ENCODE results near the gene SREK1IP1.
A peak's percentile ranks its signal among the peaks of the same experiment; 100 is the strongest.

SREK1IP1 gene

DNA sequence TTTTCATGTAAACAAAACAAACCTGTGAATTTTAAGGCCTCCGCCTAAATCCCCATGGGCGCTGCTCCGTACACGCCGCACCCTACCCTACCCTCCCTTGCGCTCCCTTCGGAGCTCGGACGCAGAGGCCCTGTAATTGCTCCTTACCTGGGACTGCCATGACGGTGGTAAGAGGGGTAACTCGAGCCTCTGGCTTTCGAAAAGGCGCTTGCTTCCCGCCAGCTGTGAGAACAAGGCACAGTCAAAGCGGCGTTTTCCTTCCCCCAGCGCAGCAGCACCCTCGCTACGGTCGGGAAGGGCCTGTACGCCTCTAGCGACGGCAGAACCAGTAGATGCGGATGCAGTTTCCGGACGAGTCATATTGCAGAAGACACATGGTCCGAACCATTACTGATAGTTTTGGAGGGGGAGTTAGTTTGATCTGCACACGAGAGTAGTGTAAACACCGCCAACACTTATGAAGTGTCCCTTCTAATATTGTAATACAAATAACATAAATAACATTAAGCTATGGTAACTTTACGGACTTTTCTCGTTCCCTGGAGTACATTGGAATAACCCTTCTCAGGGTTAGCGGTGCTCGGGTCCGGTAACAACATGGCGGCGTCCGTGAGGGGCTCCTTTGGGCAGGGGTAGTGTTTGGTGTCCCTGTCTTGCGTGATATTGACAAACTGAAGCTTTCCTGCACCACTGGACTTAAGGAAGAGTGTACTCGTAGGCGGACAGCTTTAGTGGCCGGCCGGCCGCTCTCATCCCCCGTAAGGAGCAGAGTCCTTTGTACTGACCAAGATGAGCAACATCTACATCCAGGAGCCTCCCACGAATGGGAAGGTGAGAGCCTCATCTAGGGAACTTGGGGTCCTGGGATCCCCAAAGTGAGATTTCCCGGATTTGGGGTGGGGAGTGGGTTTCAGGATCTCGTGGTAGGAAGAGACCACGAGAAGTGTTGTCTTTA lies at the start of gene SREK1IP1, which contains the start of gene CWC27:
TSS of gene SREK1IP1 (minus strand) at position 334 of the 955 bp plus-strand sequence. CDS start at position 160, 174 bp downstream.
TSS of gene CWC27 (plus strand) at position 573 of the 955 bp plus-strand sequence. CDS start at position 790, 217 bp downstream.
- H3K4me3 ChIP-seq (ENCODE audit: low read depth, low read length), result peak within 1 kb of the TSS; percentile 96
- H3K27me3 ChIP-seq (ENCODE audit: control insufficient read depth, insufficient read depth, low read length), result no peaks in the 10 kb centered on the region
- no peaks in the 10 kb centered on the region for H3K4me1 ChIP-seq (ENCODE audit: control insufficient read depth, insufficient read depth, low read length)
- peak within 1 kb of the TSS; percentile 98 for H3K9ac ChIP-seq (ENCODE audit: low read depth, low read length)
- no peaks in the 10 kb centered on the region for H3K36me3 ChIP-seq (ENCODE audit: control insufficient read depth, insufficient read depth, low read length)
- no peaks in the 10 kb centered on the region for H3K9me3 ChIP-seq (ENCODE audit: control insufficient read depth, insufficient read depth, low read length)

DNA sequence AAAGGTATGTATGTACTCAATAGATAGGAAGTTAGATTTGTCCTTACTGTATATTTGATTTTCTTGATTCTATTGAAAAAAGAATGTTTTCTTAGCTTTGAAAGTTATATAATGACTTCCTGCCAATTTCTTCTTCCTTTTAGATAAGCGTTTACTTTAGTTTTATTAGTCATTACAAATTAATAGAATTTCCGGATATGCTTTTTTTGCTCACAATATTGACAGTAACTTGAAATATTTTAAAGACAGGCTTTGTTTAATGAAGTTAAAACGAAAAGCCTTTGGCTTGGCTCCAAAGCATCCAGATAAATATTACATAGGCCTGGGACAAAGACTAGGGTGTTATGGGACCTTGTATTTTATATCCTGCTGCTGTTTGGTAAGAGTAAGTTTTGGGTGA lies 49.8 kb upstream of the SREK1IP1 start:
- Histone ChIP-seq H3K4me1 (ENCODE audit: control insufficient read depth, insufficient read depth, low read length) (no peaks in the 10 kb centered on the region), H3K27me3 (ENCODE audit: control insufficient read depth, insufficient read depth, low read length) (no peaks in the 10 kb centered on the region), H3K9me3 (ENCODE audit: control insufficient read depth, insufficient read depth, low read length) (no peaks in the 10 kb centered on the region), H3K36me3 (ENCODE audit: control insufficient read depth, insufficient read depth, low read length) (no peaks in the 10 kb centered on the region), H3K4me3 (ENCODE audit: low read depth, low read length) (no peak overlapping the region), H3K9ac (ENCODE audit: low read depth, low read length) (no peak overlapping the region)

DNA sequence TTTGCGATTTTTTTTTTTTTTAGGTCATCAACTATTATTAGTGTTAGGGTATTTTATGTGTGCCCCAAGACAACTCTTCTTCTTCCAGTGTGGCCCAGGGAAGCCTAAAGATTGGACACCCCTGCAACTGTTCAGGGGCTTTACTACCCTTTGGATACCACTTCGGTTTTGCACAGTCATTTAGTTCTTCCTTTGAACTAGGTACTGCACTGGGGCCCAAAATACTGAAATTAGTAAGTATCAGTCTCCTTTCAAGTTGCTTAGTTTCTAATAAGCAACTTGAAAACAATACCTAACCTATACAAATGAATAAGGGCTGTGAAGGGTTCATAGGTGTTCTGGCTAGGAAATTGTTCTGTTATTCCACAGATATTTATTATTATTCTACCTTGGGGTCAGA lies 45.6 kb upstream of the SREK1IP1 start:
- H3K9me3 ChIP-seq (ENCODE audit: control insufficient read depth, insufficient read depth, low read length), result no peaks in the 10 kb centered on the region
- H3K36me3 ChIP-seq (ENCODE audit: control insufficient read depth, insufficient read depth, low read length), result no peaks in the 10 kb centered on the region
- H3K27me3 ChIP-seq (ENCODE audit: control insufficient read depth, insufficient read depth, low read length), result no peaks in the 10 kb centered on the region

DNA sequence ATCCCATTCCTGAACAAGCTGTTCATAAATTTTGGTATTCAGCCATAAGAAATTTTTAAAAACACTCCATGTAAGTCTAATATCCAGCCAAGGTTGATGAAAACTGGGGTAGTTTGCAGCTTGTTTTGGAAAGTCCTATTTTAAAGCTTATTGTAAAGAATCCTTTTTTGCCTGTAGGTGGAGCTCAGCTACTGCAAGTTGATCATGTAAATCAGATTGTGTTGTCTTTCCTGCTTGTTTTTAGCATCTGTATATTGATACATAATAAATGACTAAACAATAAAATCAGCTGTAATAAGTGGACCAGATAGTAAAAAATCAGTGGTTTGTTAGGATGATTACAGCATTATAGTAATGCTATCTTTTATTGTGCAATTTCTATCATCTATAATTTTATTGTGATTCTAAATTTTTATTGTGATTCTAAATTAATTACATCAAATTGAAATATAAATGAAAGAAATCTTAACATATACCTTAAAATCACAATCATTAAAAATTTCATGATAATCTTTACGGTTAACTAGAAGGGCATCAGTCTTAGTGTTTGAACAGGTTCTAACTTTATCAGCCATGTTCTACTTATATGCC lies 42.7 kb upstream of the SREK1IP1 start:
- Histone ChIP-seq H3K9ac (ENCODE audit: low read depth, low read length) (no peak overlapping the region), H3K36me3 (ENCODE audit: control insufficient read depth, insufficient read depth, low read length) (no peaks in the 10 kb centered on the region), H3K4me1 (ENCODE audit: control insufficient read depth, insufficient read depth, low read length) (no peaks in the 10 kb centered on the region), H3K4me3 (ENCODE audit: low read depth, low read length) (no peak overlapping the region), H3K27me3 (ENCODE audit: control insufficient read depth, insufficient read depth, low read length) (no peaks in the 10 kb centered on the region), H3K9me3 (ENCODE audit: control insufficient read depth, insufficient read depth, low read length) (no peaks in the 10 kb centered on the region)

More for the DNA sequence above, 45.6 kb upstream of the SREK1IP1 start:
- H3K9ac ChIP-seq (ENCODE audit: low read depth, low read length), result no peak overlapping the region
- H3K4me1 ChIP-seq (ENCODE audit: control insufficient read depth, insufficient read depth, low read length), result no peaks in the 10 kb centered on the region
- H3K4me3 ChIP-seq (ENCODE audit: low read depth, low read length), result no peak overlapping the region

DNA sequence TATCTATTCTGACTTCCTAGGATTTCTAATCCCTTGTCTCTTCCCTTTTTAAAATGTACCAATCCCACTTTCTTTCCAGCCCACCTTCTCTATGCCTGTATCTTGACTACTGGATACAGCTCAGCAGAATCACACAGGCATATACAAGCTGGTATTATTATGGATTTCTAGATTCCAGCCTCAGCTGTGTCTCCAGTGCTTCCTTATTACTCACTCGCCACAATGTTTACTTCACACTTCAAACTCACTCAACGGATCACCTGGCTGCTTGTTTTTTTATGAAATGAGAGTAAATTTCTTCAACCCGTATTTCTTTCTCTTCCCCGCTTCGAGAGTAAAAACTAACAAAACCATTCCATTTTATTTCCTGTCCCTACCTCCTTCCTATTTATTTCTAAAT lies 39.0 kb upstream of the SREK1IP1 start:
- Histone ChIP-seq H3K27me3 (ENCODE audit: control insufficient read depth, insufficient read depth, low read length) (no peaks in the 10 kb centered on the region), H3K9ac (ENCODE audit: low read depth, low read length) (no peak overlapping the region), H3K4me3 (ENCODE audit: low read depth, low read length) (no peak overlapping the region), H3K9me3 (ENCODE audit: control insufficient read depth, insufficient read depth, low read length) (no peaks in the 10 kb centered on the region), H3K36me3 (ENCODE audit: control insufficient read depth, insufficient read depth, low read length) (no peaks in the 10 kb centered on the region), H3K4me1 (ENCODE audit: control insufficient read depth, insufficient read depth, low read length) (no peaks in the 10 kb centered on the region)

DNA sequence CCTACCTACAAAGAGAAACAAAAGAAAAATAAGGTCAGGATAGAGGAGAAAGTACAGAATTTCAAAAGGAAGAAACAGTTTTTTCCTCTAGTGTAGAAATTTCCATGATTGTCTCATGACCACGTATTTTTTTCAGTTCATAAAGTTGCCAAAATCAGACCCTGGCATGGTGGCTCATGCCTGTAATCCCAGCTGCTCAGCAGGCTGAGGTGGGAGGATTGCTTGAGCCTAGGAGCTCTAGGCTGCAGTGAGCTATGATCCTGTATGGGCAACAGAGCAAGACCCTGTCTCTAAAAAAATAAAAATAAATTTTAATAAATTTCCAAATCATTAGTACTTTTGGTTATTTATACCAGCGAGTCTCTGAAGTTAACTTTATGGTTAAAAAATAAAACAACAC lies 38.0 kb upstream of the SREK1IP1 start:
- Histone ChIP-seq H3K4me1 (ENCODE audit: control insufficient read depth, insufficient read depth, low read length) (no peaks in the 10 kb centered on the region), H3K9ac (ENCODE audit: low read depth, low read length) (no peak overlapping the region), H3K27me3 (ENCODE audit: control insufficient read depth, insufficient read depth, low read length) (no peaks in the 10 kb centered on the region), H3K9me3 (ENCODE audit: control insufficient read depth, insufficient read depth, low read length) (no peaks in the 10 kb centered on the region), H3K4me3 (ENCODE audit: low read depth, low read length) (no peak overlapping the region), H3K36me3 (ENCODE audit: control insufficient read depth, insufficient read depth, low read length) (no peaks in the 10 kb centered on the region)

DNA sequence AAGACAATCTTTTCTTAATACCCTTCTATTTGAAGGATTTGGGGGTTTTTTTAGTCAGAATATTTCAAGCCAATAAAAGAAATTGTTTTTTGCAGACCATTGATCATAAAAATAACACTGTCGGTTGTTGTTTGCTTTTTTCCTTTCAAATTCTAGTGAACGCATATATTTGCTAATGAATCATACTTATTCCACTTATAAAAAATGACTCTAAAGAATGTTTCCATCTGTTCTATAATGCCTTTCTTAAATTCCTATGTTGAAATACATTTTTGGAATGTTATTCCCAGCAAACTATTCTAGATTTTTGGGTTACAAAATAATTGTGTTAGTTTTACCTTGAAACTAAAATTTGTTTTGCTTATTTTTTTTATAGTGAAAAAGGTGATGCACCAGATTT lies 32.4 kb upstream of the SREK1IP1 start:
- no peak overlapping the region for H3K4me3 ChIP-seq (ENCODE audit: low read depth, low read length)
- H3K9me3 ChIP-seq (ENCODE audit: control insufficient read depth, insufficient read depth, low read length), result no peaks in the 10 kb centered on the region
- H3K27me3 ChIP-seq (ENCODE audit: control insufficient read depth, insufficient read depth, low read length), result no peaks in the 10 kb centered on the region
- no peaks in the 10 kb centered on the region for H3K4me1 ChIP-seq (ENCODE audit: control insufficient read depth, insufficient read depth, low read length)
- H3K9ac ChIP-seq (ENCODE audit: low read depth, low read length), result no peak overlapping the region
- no peaks in the 10 kb centered on the region for H3K36me3 ChIP-seq (ENCODE audit: control insufficient read depth, insufficient read depth, low read length)

DNA sequence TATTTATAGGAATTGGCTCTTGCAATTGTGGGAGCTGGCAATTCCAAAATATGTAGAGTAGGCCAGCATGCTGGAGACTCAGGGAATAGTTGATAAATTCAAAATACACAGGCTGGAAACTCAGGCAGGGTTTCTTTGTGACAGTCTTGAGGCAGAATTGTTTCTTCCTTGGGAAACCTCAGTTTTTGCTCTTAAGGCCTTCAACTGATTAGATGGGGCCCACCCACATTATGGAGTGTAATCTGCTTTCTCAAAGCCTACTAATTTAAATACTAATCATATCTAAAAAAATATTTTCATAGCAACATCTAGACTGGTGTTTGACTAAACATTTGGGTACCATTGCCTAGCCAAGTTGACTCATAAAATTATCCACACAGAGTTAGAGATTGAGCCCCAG lies 27.8 kb upstream of the SREK1IP1 start:
- Histone ChIP-seq H3K4me1 (ENCODE audit: control insufficient read depth, insufficient read depth, low read length) (no peaks in the 10 kb centered on the region), H3K36me3 (ENCODE audit: control insufficient read depth, insufficient read depth, low read length) (no peaks in the 10 kb centered on the region), H3K9ac (ENCODE audit: low read depth, low read length) (no peak overlapping the region), H3K27me3 (ENCODE audit: control insufficient read depth, insufficient read depth, low read length) (no peaks in the 10 kb centered on the region), H3K4me3 (ENCODE audit: low read depth, low read length) (no peak overlapping the region), H3K9me3 (ENCODE audit: control insufficient read depth, insufficient read depth, low read length) (no peaks in the 10 kb centered on the region)

DNA sequence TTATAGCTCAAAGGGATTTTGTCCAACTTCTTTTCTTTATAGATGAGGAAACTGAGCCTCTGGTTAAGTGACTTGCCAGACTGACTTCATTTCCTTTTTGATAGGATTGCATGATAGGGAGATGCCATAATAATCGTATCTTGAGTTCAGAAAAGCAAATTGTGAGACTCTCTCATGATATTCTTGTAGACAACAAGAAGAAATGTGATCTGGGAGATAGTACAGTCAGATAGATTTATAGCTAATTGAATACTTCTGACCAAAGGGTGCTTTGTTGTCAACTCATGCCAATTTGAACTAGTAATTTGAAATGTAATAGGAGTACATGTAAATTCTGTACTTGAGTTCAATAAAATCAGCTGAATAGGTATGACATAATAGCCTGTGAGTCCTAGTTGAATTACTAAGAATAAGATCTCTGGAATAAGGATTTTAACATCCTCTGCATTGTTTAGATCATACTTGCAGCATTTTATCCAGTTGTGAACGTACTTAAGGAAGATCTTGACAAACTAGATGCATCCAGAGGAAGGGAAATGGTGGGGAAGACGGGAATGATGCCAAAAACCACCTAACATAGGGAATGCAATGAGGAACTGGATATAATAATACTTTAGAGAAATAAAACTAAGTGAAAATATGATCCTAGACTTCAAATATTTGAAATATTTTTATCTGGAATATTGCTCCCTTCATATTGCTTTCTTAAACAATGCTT lies 25.7 kb upstream of the SREK1IP1 start:
- H3K4me3 ChIP-seq (ENCODE audit: low read depth, low read length), result no peak overlapping the region
- no peaks in the 10 kb centered on the region for H3K36me3 ChIP-seq (ENCODE audit: control insufficient read depth, insufficient read depth, low read length)
- no peaks in the 10 kb centered on the region for H3K4me1 ChIP-seq (ENCODE audit: control insufficient read depth, insufficient read depth, low read length)
- H3K9ac ChIP-seq (ENCODE audit: low read depth, low read length), result no peak overlapping the region
- no peaks in the 10 kb centered on the region for H3K9me3 ChIP-seq (ENCODE audit: control insufficient read depth, insufficient read depth, low read length)
- H3K27me3 ChIP-seq (ENCODE audit: control insufficient read depth, insufficient read depth, low read length), result no peaks in the 10 kb centered on the region

DNA sequence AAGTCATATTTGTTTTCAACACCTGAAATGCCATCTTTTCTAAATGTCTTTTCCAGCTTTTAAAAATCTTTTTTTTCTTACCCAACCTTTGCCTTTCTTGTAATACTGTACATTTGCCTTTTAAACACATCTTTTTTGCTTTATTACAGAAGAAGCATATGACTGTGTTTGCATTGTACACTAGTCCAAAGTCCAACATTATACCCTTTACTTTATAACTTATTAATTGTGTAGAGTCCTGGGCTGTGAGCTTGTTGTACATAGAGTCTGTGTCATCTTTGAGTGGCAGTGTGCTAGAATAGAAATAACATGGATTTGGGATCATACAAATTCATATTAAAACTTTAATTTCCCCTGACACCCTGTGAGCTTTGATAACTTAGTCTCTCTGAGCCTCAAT lies 24.0 kb upstream of the SREK1IP1 start:
- no peaks in the 10 kb centered on the region for H3K9me3 ChIP-seq (ENCODE audit: control insufficient read depth, insufficient read depth, low read length)
- H3K4me1 ChIP-seq (ENCODE audit: control insufficient read depth, insufficient read depth, low read length), result no peaks in the 10 kb centered on the region
- H3K9ac ChIP-seq (ENCODE audit: low read depth, low read length), result no peak overlapping the region
- no peaks in the 10 kb centered on the region for H3K36me3 ChIP-seq (ENCODE audit: control insufficient read depth, insufficient read depth, low read length)
- no peak overlapping the region for H3K4me3 ChIP-seq (ENCODE audit: low read depth, low read length)
- H3K27me3 ChIP-seq (ENCODE audit: control insufficient read depth, insufficient read depth, low read length), result no peaks in the 10 kb centered on the region

DNA sequence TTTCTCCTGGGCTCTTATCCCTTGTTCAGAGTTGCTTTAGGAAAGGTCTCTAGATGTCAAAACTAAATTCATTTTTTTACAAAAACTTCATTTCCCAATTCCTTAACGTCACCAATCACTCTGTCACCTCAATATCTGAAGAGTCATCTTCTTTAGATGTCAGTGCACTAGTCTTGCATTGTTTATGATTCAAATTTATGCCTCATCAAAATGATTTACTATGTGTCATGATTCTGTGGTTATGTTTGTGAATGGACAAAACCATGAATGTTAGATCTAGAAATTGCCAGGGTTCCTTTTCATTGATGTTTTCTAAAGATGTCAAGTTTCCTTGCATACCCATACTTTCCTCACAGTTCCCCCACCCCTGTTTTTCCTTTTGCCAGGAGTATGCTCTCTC lies 21.7 kb upstream of the SREK1IP1 start:
- H3K36me3 ChIP-seq (ENCODE audit: control insufficient read depth, insufficient read depth, low read length), result no peaks in the 10 kb centered on the region
- H3K9ac ChIP-seq (ENCODE audit: low read depth, low read length), result no peak overlapping the region
- no peaks in the 10 kb centered on the region for H3K27me3 ChIP-seq (ENCODE audit: control insufficient read depth, insufficient read depth, low read length)
- H3K4me3 ChIP-seq (ENCODE audit: low read depth, low read length), result no peak overlapping the region
- no peaks in the 10 kb centered on the region for H3K4me1 ChIP-seq (ENCODE audit: control insufficient read depth, insufficient read depth, low read length)
- no peaks in the 10 kb centered on the region for H3K9me3 ChIP-seq (ENCODE audit: control insufficient read depth, insufficient read depth, low read length)

Measured in iPS-15b (cell line).